ENCODE data around the gene EMC10. TPM values are rescaled to one million over a fixed set of nuclear protein-coding genes. Genes with fewer than 3 reads are reported as not detected.

EMC10 gene
- total and polyA plus RNA-seq, 2 donors (not counting 3 experiments of a cell fraction or from before 2014, with no cell fraction given): 106 to 111 TPM

GRCh38 chr19:50457300-50457699 lies 19.0 kb upstream of the EMC10 start:
- H3K9me3 ChIP-seq (replicated peaks; ENCODE audit: control insufficient read depth, insufficient read depth, low read length): no peaks in the 10 kb centered on the region
- intact Hi-C loops (cut with micrococcal nuclease): no loop called here
- FAIRE-seq: no peak
- BruUV-seq (replicated peaks): no TSS peak
- H3K9me1 ChIP-seq (replicated peaks; ENCODE audit: control insufficient read depth, extremely low read depth, insufficient read depth, low read length): no peaks in the 10 kb centered on the region
- CTCF ChIA-PET: interaction anchor here (1.1 to 2.5 kb wide), 3 partner anchors 42 to 100 kb away, joined by 5 to 8 read pairs (median 7); no protein-coding TSS in a partner anchor
- H3K27ac ChIP-seq (ENCODE audit: insufficient read depth, low read depth, low read length): no peak overlapping the region
- no peak overlapping the region for H3K4me2 ChIP-seq (ENCODE audit: insufficient read depth, low read length)
- no peaks in the 10 kb centered on the region for H3K27me3 ChIP-seq (ENCODE audit: control insufficient read depth in 2 of 2, insufficient read depth in 2 of 2, low read length in 2 of 2)
- POLR2A ChIA-PET: interaction anchor here (0.7 kb wide), 1 partner anchor 39 kb away, joined by 5 read pairs; no protein-coding TSS in a partner anchor
- no peaks in the 10 kb centered on the region for H4K20me1 ChIP-seq (replicated peaks; ENCODE audit: control insufficient read depth, extremely low read depth, insufficient read depth, low read length)
- H3K4me3 ChIP-seq (replicated peaks in 1 of 3; ENCODE audit: insufficient read depth in 1 of 3, low read depth in 1 of 3, low read length in 3 of 3): no peak overlapping the region
- no peaks in the 10 kb centered on the region for H3K4me1 ChIP-seq (ENCODE audit: control insufficient read depth, extremely low read depth, insufficient read depth, low read length)
- TF ChIP-seq POLR2A (IDR thresholded peaks at IDR 0.05; ENCODE audit: low read depth, low read length): no peak
- TF ChIP-seq POLR2AphosphoS5 (IDR thresholded peaks at IDR 0.05; ENCODE audit: insufficient read depth, low read depth, low read length): no peak
- no peak overlapping the region for H2AFZ ChIP-seq (ENCODE audit: low read depth, low read length)
- no peak overlapping the region for H3K9ac ChIP-seq (replicated peaks; ENCODE audit: extremely low read depth, insufficient read depth, low read length)
- DNase-seq (ENCODE audit: low read depth, low spot score): no peak
- dilution Hi-C loops (cut with MboI; ENCODE audit: extremely low pct_ligation_motif_present, low sequenced_read_pairs): no loop called here
- no peaks in the 10 kb centered on the region for H3K79me2 ChIP-seq (ENCODE audit: control insufficient read depth, insufficient read depth, low read length)
- no peaks in the 10 kb centered on the region for H3K36me3 ChIP-seq (ENCODE audit: control insufficient read depth in 2 of 2, extremely low read depth in 1 of 2, insufficient read depth in 2 of 2, low read length in 2 of 2)

- Histone ChIP-seq H3K79me2 (ENCODE audit: control insufficient read depth, insufficient read depth, low read length) (no peaks in the 10 kb centered on the region), H3K36me3 (ENCODE audit: control insufficient read depth in 2 of 2, extremely low read depth in 1 of 2, insufficient read depth in 2 of 2, low read length in 2 of 2) (no peaks in the 10 kb centered on the region), H3K4me3 (replicated peaks in 1 of 3; ENCODE audit: insufficient read depth in 1 of 3, low read depth in 1 of 3, low read length in 3 of 3) (no peak overlapping the region), H3K27ac (ENCODE audit: insufficient read depth, low read depth, low read length) (no peak overlapping the region), H4K20me1 (replicated peaks; ENCODE audit: control insufficient read depth, extremely low read depth, insufficient read depth, low read length) (no peaks in the 10 kb centered on the region), H3K4me2 (ENCODE audit: insufficient read depth, low read length) (no peak overlapping the region), H2AFZ (ENCODE audit: low read depth, low read length) (no peak overlapping the region), H3K9me1 (replicated peaks; ENCODE audit: control insufficient read depth, extremely low read depth, insufficient read depth, low read length) (no peaks in the 10 kb centered on the region), H3K9me3 (replicated peaks; ENCODE audit: control insufficient read depth, insufficient read depth, low read length) (no peaks in the 10 kb centered on the region), H3K27me3 (ENCODE audit: control insufficient read depth in 2 of 2, insufficient read depth in 2 of 2, low read length in 2 of 2) (no peaks in the 10 kb centered on the region), H3K9ac (replicated peaks; ENCODE audit: extremely low read depth, insufficient read depth, low read length) (no peak overlapping the region), H3K4me1 (ENCODE audit: control insufficient read depth, extremely low read depth, insufficient read depth, low read length) (no peaks in the 10 kb centered on the region)
- BruUV-seq (replicated peaks): no TSS peak
- CTCF ChIA-PET: interaction anchor here (2.5 kb wide), 1 partner anchor 101 kb away, joined by 8 read pairs; no protein-coding TSS in a partner anchor
- DNase-seq (ENCODE audit: low read depth, low spot score) (no peak), FAIRE-seq (no peak)
- intact Hi-C loops (cut with micrococcal nuclease): no loop called here
- POLR2A ChIA-PET: no interaction called here
- TF ChIP-seq MYC (IDR thresholded peaks at IDR 0.05; ENCODE audit: low read depth, low read length) (no peak), GATA2 (IDR thresholded peaks at IDR 0.05; ENCODE audit: insufficient read depth, insufficient read length, low read depth, low read length) (no peak), POLR2A (IDR thresholded peaks at IDR 0.05; ENCODE audit: low read depth, low read length) (no peak), CTCF (IDR thresholded peaks at IDR 0.05; ENCODE audit: extremely low read depth in 1 of 2, insufficient read depth in 1 of 2, low read depth in 1 of 2, low read length in 2 of 2) (no peak), FOS (IDR thresholded peaks at IDR 0.05; ENCODE audit: borderline replicate concordance, insufficient read depth, low read length) (no peak), MAX (IDR thresholded peaks at IDR 0.05; ENCODE audit: insufficient read depth, insufficient read length) (no peak), JUN (IDR thresholded peaks at IDR 0.05; ENCODE audit: borderline replicate concordance, insufficient read depth, insufficient read length, low read depth) (no peak), EZH2 (IDR thresholded peaks at IDR 0.05; ENCODE audit: borderline replicate concordance, low read depth, low read length, severe bottlenecking) (no peak), POLR2AphosphoS5 (IDR thresholded peaks at IDR 0.05; ENCODE audit: insufficient read depth, low read depth, low read length) (no peak)
- dilution Hi-C loops (cut with MboI; ENCODE audit: extremely low pct_ligation_motif_present, low sequenced_read_pairs): no loop called here
Measured at GRCh38 chr19:50458396-50459066, 17.8 kb upstream of the EMC10 start.
